Suprapubic skin (tissue), 4 donors: Measurements from ENCODE around the gene TOX3. TPM values are rescaled to one million over a fixed set of nuclear protein-coding genes. Genes with fewer than 3 reads are reported as not detected.

Experiments used
- DNase-seq, 2 donors: peaks; one replicate each; pipeline ENCODE4 v3.0.0-alpha.2; 2019; ENCODE audit warnings: low spot score in 2 of 2
- H3K27ac ChIP-seq: fragments of 200-600 bp; sonication (generic); one replicate; pipeline ENCODE4 v1.5.1; 2019
- H3K27me3 ChIP-seq: fragments of 200-600 bp; sonication (generic); one replicate; pipeline ENCODE4 v1.5.1; 2019
- H3K36me3 ChIP-seq: fragments of 200-600 bp; sonication (generic); one replicate; pipeline ENCODE4 v1.5.1; 2019
- H3K4me1 ChIP-seq: fragments of 200-600 bp; sonication (generic); one replicate; pipeline ENCODE4 v1.5.1; 2019
- H3K4me3 ChIP-seq: fragments of 200-600 bp; sonication (generic); one replicate; pipeline ENCODE4 v1.5.1; 2019; ENCODE audit warnings: mild to moderate bottlenecking
- H3K9me3 ChIP-seq: fragments of 200-600 bp; sonication (generic); one replicate; pipeline ENCODE4 v1.5.1; 2019
- EP300 ChIP-seq: sonication (generic); formaldehyde crosslinking; IDR thresholded peaks from one replicate; pipeline ENCODE4 v1.6.1; 2017; ENCODE audit warnings: antibody characterized with exemption
- POLR2A ChIP-seq, 2 donors: fragments of 450-650 bp; IDR thresholded peaks; one replicate each; pipeline ENCODE4 v1.6.1; 2017; ENCODE audit warnings: antibody characterized with exemption in 2 of 2, mild to moderate bottlenecking in 2 of 2, moderate library complexity in 2 of 2
- POLR2AphosphoS5 ChIP-seq, 3 donors: sonication (generic); formaldehyde crosslinking; IDR thresholded peaks; one replicate each; pipeline ENCODE4 v1.6.1; 2017; ENCODE audit warnings: antibody characterized with exemption in 3 of 3
- whole genome bisulfite sequencing: methylation state at CpG from one replicate; pipeline ENCODE4 v1.1.5; 2018; 5-methylcytosine and 5-hydroxymethylcytosine counted together
- total RNA-seq, 4 donors: library from RNA; depleted of rRNA; stranded (reverse); fragments of >200 nt; gene quantifications; one replicate each; pipeline ENCODE4 v1.1.0, GENCODE V29; 2016
- TF ChIP-seq, protein P1 (sequence below), 2 donors: fragments of 200-600 bp in 1 of 2; fragments of 450-650 bp in 1 of 2; sonication (generic) in 1 of 2; IDR thresholded peaks; one replicate each; pipeline ENCODE4 v1.5.1; 2016 to 2019; ENCODE audit warnings: antibody characterized with exemption in 2 of 2, mild to moderate bottlenecking in 1 of 2, moderate library complexity in 1 of 2

TOX3 gene
- total RNA-seq, 4 donors from 2014 or later, result 1.6 to 4.9 (median 4.8) TPM

DNA sequence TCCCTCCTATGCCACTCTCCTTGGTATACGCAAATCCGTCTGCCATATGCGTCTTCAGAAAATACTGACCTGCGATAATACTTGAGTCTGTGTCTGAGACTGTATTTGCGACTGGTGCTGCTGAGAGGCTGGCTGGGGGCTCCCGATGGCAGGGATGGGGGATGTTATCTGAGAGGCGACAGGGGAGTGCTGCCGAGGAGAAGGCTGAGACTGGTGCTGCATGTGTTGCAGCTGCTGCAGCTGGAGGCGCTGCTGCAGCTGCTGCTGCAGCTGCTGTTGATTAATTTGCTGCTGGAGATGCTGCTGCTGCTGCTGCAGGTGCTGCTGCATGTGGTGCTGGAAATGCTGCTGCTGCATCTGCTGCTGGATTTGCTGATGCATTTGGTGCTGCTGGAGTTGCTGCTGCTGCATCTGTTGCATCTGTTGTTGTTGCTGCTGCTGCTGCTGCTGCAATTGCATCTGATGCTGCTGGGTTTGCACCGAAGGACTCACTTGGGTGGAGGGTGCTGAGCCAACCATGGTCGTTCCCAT, 107.7 kb downstream of the TOX3 start:
- Histone ChIP-seq H3K27ac (no peak overlapping the region), H3K9me3 (no peaks in the 10 kb centered on the region), H3K36me3 (no peaks in the 10 kb centered on the region), H3K27me3 (no peaks in the 10 kb centered on the region), H3K4me1 (no peaks in the 10 kb centered on the region), H3K4me3 (no peak overlapping the region)
- TF ChIP-seq, protein P1, sequence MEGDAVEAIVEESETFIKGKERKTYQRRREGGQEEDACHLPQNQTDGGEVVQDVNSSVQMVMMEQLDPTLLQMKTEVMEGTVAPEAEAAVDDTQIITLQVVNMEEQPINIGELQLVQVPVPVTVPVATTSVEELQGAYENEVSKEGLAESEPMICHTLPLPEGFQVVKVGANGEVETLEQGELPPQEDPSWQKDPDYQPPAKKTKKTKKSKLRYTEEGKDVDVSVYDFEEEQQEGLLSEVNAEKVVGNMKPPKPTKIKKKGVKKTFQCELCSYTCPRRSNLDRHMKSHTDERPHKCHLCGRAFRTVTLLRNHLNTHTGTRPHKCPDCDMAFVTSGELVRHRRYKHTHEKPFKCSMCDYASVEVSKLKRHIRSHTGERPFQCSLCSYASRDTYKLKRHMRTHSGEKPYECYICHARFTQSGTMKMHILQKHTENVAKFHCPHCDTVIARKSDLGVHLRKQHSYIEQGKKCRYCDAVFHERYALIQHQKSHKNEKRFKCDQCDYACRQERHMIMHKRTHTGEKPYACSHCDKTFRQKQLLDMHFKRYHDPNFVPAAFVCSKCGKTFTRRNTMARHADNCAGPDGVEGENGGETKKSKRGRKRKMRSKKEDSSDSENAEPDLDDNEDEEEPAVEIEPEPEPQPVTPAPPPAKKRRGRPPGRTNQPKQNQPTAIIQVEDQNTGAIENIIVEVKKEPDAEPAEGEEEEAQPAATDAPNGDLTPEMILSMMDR (IDR thresholded peaks at IDR 0.05), result no peak
- no peak for TF ChIP-seq EP300
- no peak for TF ChIP-seq POLR2A (IDR thresholded peaks at IDR 0.05)
- no peak for DNase-seq
- 82% methylated on average over 11 of the region's 11 CpGs for WGBS

DNA sequence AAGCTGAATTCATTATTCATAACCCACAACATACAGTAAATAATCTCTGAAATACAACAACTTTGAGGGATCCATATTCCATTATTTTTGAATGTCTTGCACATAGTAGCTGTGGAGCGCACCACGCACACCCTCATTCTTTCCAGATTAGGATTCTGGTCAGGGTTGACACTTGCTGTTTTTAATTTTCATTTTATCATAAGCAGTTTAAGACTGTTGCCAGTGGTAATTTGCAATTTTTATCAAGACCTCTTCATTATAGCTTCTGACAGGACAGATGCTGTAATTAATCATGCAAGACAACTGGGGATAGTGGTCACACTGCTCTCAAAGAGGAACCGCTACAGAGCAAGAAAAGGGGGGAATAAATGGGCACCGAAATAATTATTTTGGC, 109.7 kb downstream of the TOX3 start:
- TF ChIP-seq POLR2A (IDR thresholded peaks at IDR 0.05), result no peak
- no peak for TF ChIP-seq POLR2AphosphoS5 (IDR thresholded peaks at IDR 0.05)
- no peak for TF ChIP-seq EP300
- TF ChIP-seq, protein P1 (IDR thresholded peaks at IDR 0.05), result no peak
- 94% methylated on average over 4 of the region's 4 CpGs for WGBS
- no peak overlapping the region for H3K4me3 ChIP-seq
- no peaks in the 10 kb centered on the region for H3K4me1 ChIP-seq
- no peak overlapping the region for H3K27ac ChIP-seq
- no peaks in the 10 kb centered on the region for H3K36me3 ChIP-seq
- DNase-seq, result no peak
- H3K9me3 ChIP-seq, result no peaks in the 10 kb centered on the region
- H3K27me3 ChIP-seq, result no peaks in the 10 kb centered on the region

GRCh38 chr16:52436339-52437276, 110.3 kb downstream of the TOX3 start:
- no peak for DNase-seq
- 83% methylated on average over 2 of the region's 2 CpGs for WGBS
- Histone ChIP-seq H3K36me3 (no peaks in the 10 kb centered on the region), H3K9me3 (no peaks in the 10 kb centered on the region), H3K27me3 (no peaks in the 10 kb centered on the region), H3K4me3 (no peak overlapping the region), H3K27ac (no peak overlapping the region), H3K4me1 (no peaks in the 10 kb centered on the region)
- no peak for TF ChIP-seq POLR2AphosphoS5 (IDR thresholded peaks at IDR 0.05)
- TF ChIP-seq POLR2A (IDR thresholded peaks at IDR 0.05), result no peak
- no peak for TF ChIP-seq EP300
- TF ChIP-seq, protein P1 (IDR thresholded peaks at IDR 0.05), result no peak

GRCh38 chr16:52434224-52434623, 112.7 kb downstream of the TOX3 start:
- Histone ChIP-seq H3K4me3 (no peak overlapping the region), H3K9me3 (no peaks in the 10 kb centered on the region), H3K27ac (no peak overlapping the region), H3K27me3 (no peaks in the 10 kb centered on the region), H3K36me3 (no peaks in the 10 kb centered on the region), H3K4me1 (no peaks in the 10 kb centered on the region)
- no peak for TF ChIP-seq POLR2AphosphoS5 (IDR thresholded peaks at IDR 0.05)
- TF ChIP-seq, protein P1 (IDR thresholded peaks at IDR 0.05), result no peak
- TF ChIP-seq EP300, result no peak
- no peak for TF ChIP-seq POLR2A (IDR thresholded peaks at IDR 0.05)
- WGBS, result 93% methylated on average over 1 of the region's 1 CpG
- no peak for DNase-seq

GRCh38 chr16:52433643-52434042, 113.3 kb downstream of the TOX3 start:
- Histone ChIP-seq H3K4me1 (no peaks in the 10 kb centered on the region), H3K4me3 (no peak overlapping the region), H3K27ac (no peak overlapping the region), H3K36me3 (no peaks in the 10 kb centered on the region), H3K27me3 (no peaks in the 10 kb centered on the region), H3K9me3 (no peaks in the 10 kb centered on the region)
- no peak for DNase-seq
- WGBS, result 76% methylated on average over 2 of the region's 2 CpGs
- TF ChIP-seq POLR2AphosphoS5 (IDR thresholded peaks at IDR 0.05), result no peak
- TF ChIP-seq, protein P1 (IDR thresholded peaks at IDR 0.05), result no peak
- no peak for TF ChIP-seq EP300
- no peak for TF ChIP-seq POLR2A (IDR thresholded peaks at IDR 0.05)
